CD4-positive, alpha-beta T cell (primary cell): ENCODE results near the gene RBFOX1. TPM values are rescaled to one million over a fixed set of nuclear protein-coding genes. Genes with fewer than 3 reads are reported as not detected.

Experiments
- ATAC-seq: fragments of 200-7000 bp; cut with Tn5 transposase; one replicate; pipeline ENCODE4 v1.10.0; 2022; ENCODE audit warnings: mild to moderate bottlenecking; ENCODE audit not compliant: poor library complexity
- CTCF ChIA-PET: fragments of 350-600 bp; sonication (Branson Sonifier 250); formaldehyde crosslinking; loops from one replicate; lab custom pipeline; 2021; ENCODE audit warnings: antibody characterized with exemption, inconsistent platforms; lab: Charles Lee
- POLR2A ChIA-PET: fragments of 350-600 bp; sonication (Branson Sonifier 250); formaldehyde crosslinking; loops from one replicate; lab custom pipeline; 2021; ENCODE audit warnings: antibody characterized with exemption, inconsistent platforms; lab: Charles Lee
- DNase-seq, 14 experiments: peaks; one replicate each; pipeline ENCODE4 v3.0.0-alpha.2; 2013 to 2020; ENCODE audit warnings: mixed read lengths in 2 of 14
- H3K27ac ChIP-seq, 2 donors: one replicate each; pipeline versions ENCODE4 v1.5.1 to v1.7.0; 2013; ENCODE audit warnings: low read length in 2 of 2, low read depth in 1 of 2, mild to moderate bottlenecking in 1 of 2
- H3K27me3 ChIP-seq, 2 experiments: 1 replicate in 1 of 2; 2 replicates in 1 of 2; pipeline versions ENCODE4 v1.6.1 to v1.7.0; 2013; ENCODE audit warnings: low read length in 2 of 2, control low read depth in 1 of 2, mild to moderate bottlenecking in 1 of 2, moderate library complexity in 1 of 2; ENCODE audit not compliant: insufficient read depth in 2 of 2, control insufficient read depth in 1 of 2
- H3K36me3 ChIP-seq: one replicate; pipeline ENCODE4 v1.6.1; 2013; ENCODE audit warnings: low read length, control low read depth; ENCODE audit not compliant: insufficient read depth
- H3K4me1 ChIP-seq: one replicate; pipeline ENCODE4 v1.6.1; 2013; ENCODE audit warnings: low read length, control low read depth; ENCODE audit not compliant: insufficient read depth
- H3K4me3 ChIP-seq: one replicate; pipeline ENCODE4 v1.5.1; 2013; ENCODE audit warnings: mild to moderate bottlenecking, low read length, moderate library complexity
- H3K9me3 ChIP-seq, 2 experiments: 1 replicate in 1 of 2; 2 replicates in 1 of 2; pipeline versions ENCODE4 v1.6.1 to v1.7.0; 2013; ENCODE audit warnings: low read length in 2 of 2, mild to moderate bottlenecking in 2 of 2, control low read depth in 1 of 2, moderate library complexity in 1 of 2; ENCODE audit not compliant: control insufficient read depth in 1 of 2, insufficient read depth in 1 of 2
- H3K27ac Mint-ChIP-seq: one replicate; pipeline ENCODE4 v1.8.0; 2020; ENCODE audit warnings: mixed read lengths
- H3K27me3 Mint-ChIP-seq: one replicate; pipeline ENCODE4 v1.8.0; 2021; ENCODE audit warnings: mixed read lengths
- H3K36me3 Mint-ChIP-seq: one replicate; pipeline ENCODE4 v1.8.0; 2021; ENCODE audit warnings: low read depth, mixed read lengths
- H3K4me1 Mint-ChIP-seq: one replicate; pipeline ENCODE4 v1.8.0; 2021; ENCODE audit warnings: low read depth, mixed read lengths
- H3K4me3 Mint-ChIP-seq: one replicate; pipeline ENCODE4 v1.8.0; 2020; ENCODE audit warnings: mild to moderate bottlenecking, mixed read lengths
- H3K9me3 Mint-ChIP-seq: one replicate; pipeline ENCODE4 v1.8.0; 2020; ENCODE audit warnings: mixed read lengths
- intact Hi-C, 2 experiments: fragments of 100-400 bp; cut with DNase I in 1 of 2; cut with micrococcal nuclease in 1 of 2; formaldehyde crosslinking; loops; one replicate each; pipeline versions ENCODE4 v1.15.1 to v1.9.0; 2023 to 2025; cut with DNase I, micrococcal nuclease
- total RNA-seq, 174 experiments: library from RNA in 2 of 174; stranded (reverse) in 2 of 174; gene quantifications; one replicate each; pipeline ENCODE4 v1.2.3 and lab custom pipeline; 2021 to 2026
- TF ChIP-seq, protein P1 (sequence below): fragments of 200-600 bp; IDR thresholded peaks from one replicate; pipeline ENCODE4 v1.8.0; 2022; ENCODE audit warnings: antibody characterized with exemption, mild to moderate bottlenecking

The RBFOX1 gene
- total RNA-seq, 2 experiments from 2014 or later = not detected

DNA sequence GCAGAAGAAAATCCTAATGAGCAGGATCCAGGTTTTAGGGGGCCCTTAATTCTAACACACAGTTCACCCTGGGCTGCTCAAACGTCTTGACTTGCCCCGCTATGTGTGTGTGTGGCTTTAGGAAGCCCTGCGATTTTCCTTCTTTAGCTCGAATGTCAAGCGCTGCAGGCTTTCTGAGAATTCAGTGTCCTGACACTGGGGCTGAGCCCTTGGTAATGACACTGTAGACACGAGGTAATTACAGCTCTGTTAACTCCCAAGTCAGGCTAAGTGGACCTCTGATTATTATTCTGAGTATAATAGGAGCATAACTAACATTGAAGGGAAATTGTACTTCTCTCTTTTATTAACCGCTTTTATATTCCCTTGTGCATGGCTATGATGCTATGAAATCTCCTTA, 202.1 kb downstream of the RBFOX1 start:
- Histone ChIP-seq H3K4me3 (no peak overlapping the region), H3K9me3 (peaks cover 0 to 11% of the 10 kb centered on the region in 2 experiments), H3K4me1 (no peaks in the 10 kb centered on the region), H3K36me3 (no peaks in the 10 kb centered on the region), H3K27ac (no peak overlapping the region), H3K27me3 (no peaks in the 10 kb centered on the region)
- CTCF ChIA-PET = no interaction called here
- H3K4me3 Mint-ChIP-seq = no peak overlapping the region
- no peaks in the 10 kb centered on the region for H3K4me1 Mint-ChIP-seq
- intact Hi-C loops = no loop called here
- no peak for ATAC-seq
- H3K36me3 Mint-ChIP-seq = no peaks in the 10 kb centered on the region
- POLR2A ChIA-PET = no interaction called here
- no peak for DNase-seq
- TF ChIP-seq, protein P1, sequence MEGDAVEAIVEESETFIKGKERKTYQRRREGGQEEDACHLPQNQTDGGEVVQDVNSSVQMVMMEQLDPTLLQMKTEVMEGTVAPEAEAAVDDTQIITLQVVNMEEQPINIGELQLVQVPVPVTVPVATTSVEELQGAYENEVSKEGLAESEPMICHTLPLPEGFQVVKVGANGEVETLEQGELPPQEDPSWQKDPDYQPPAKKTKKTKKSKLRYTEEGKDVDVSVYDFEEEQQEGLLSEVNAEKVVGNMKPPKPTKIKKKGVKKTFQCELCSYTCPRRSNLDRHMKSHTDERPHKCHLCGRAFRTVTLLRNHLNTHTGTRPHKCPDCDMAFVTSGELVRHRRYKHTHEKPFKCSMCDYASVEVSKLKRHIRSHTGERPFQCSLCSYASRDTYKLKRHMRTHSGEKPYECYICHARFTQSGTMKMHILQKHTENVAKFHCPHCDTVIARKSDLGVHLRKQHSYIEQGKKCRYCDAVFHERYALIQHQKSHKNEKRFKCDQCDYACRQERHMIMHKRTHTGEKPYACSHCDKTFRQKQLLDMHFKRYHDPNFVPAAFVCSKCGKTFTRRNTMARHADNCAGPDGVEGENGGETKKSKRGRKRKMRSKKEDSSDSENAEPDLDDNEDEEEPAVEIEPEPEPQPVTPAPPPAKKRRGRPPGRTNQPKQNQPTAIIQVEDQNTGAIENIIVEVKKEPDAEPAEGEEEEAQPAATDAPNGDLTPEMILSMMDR = no peak
- no peak overlapping the region for H3K27ac Mint-ChIP-seq
- no peaks in the 10 kb centered on the region for H3K27me3 Mint-ChIP-seq
- peaks cover 16% of the 10 kb centered on the region for H3K9me3 Mint-ChIP-seq

DNA sequence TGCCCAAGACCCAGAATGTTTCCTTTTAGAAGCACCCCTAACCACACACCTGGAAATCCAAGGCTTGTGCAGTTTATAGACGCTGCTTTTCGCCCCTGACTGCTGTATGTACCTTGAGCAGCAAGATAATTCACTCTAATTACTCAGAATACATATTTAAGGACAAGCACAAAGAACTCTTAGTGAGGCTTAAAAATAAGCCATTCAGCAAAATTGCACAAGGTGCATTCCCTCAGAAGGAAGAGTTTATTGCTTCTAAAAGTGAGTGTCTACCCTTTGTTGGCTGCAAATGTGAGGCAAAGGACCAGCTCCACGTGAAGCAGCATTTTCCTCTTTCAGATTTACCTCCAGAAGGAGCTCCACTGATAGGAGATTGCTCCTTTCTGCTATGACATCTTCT, 208.4 kb downstream of the RBFOX1 start:
- TF ChIP-seq, protein P1 = no peak
- H3K36me3 Mint-ChIP-seq = no peaks in the 10 kb centered on the region
- H3K4me1 ChIP-seq = no peaks in the 10 kb centered on the region
- no peaks in the 10 kb centered on the region for H3K27me3 ChIP-seq
- intact Hi-C loops = no loop called here
- no peaks in the 10 kb centered on the region for H3K4me1 Mint-ChIP-seq
- no peak overlapping the region for H3K4me3 Mint-ChIP-seq
- no peak overlapping the region for H3K4me3 ChIP-seq
- H3K27ac ChIP-seq = no peak overlapping the region
- POLR2A ChIA-PET = no interaction called here
- no peaks in the 10 kb centered on the region for H3K36me3 ChIP-seq
- CTCF ChIA-PET = no interaction called here
- ATAC-seq (no peak), DNase-seq (no peak)
- peaks cover 0 to 4% of the 10 kb centered on the region in 2 experiments for H3K9me3 ChIP-seq
- H3K27me3 Mint-ChIP-seq = no peaks in the 10 kb centered on the region
- H3K9me3 Mint-ChIP-seq = peaks cover 24% of the 10 kb centered on the region
- H3K27ac Mint-ChIP-seq = no peak overlapping the region

DNA sequence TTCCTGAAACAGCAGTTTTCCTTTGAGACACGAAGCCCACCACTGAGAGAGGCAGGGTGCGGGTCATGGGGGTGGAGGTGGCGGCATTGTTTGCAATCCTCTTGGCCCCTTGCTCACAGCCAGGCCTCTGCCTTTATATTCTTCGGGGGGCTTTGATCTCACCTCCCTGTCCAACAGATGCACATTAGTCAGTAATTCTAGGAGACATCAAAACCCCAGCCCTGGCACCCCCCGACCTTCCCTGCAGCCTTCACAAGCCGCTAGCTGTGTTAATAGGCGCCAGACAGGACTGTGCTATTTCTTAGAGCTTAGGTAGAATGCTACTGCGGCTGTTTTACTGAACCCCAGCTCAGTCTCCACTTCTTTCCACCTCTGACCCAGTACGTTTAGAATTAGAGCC, 212.6 kb downstream of the RBFOX1 start:
- TF ChIP-seq, protein P1 = no peak
- Mint-ChIP-seq H3K27ac (no peak overlapping the region), H3K27me3 (no peaks in the 10 kb centered on the region), H3K4me3 (no peak overlapping the region), H3K9me3 (peaks cover 21% of the 10 kb centered on the region), H3K4me1 (no peaks in the 10 kb centered on the region), H3K36me3 (no peaks in the 10 kb centered on the region)
- no peaks in the 10 kb centered on the region for H3K27me3 ChIP-seq
- no peak for ATAC-seq
- ChIA-PET POLR2A (no interaction called here), CTCF (no interaction called here)
- no peak overlapping the region for H3K4me3 ChIP-seq
- no peak overlapping the region for H3K27ac ChIP-seq
- H3K36me3 ChIP-seq = no peaks in the 10 kb centered on the region
- intact Hi-C loops = no loop called here
- no peak for DNase-seq
- H3K9me3 ChIP-seq = peaks cover 0 to 10% of the 10 kb centered on the region in 2 experiments
- no peaks in the 10 kb centered on the region for H3K4me1 ChIP-seq
